K562 (cell line): ENCODE data around the gene AFDN. TPM values are rescaled to one million over a fixed set of nuclear protein-coding genes. Genes with fewer than 3 reads are reported as not detected.

Source experiments
- ATAC-seq: fragments of 200-7000 bp; cut with Tn5 transposase; 3 replicates; pipeline ENCODE4 v1.9.1; 2020; ENCODE audit warnings: moderate library complexity
- BruUV-seq: library from RNA; stranded (reverse); fragments of 400-500 nt; replicated peaks from 2 replicates; lab custom pipeline; 2021; lab: Mats Ljungman, UMichigan
- CTCF ChIA-PET: fragments of 300-600 bp; formaldehyde crosslinking; extraction: SDS; loops from one replicate; lab custom pipeline; 2021; ENCODE audit warnings: low intra/inter-chr PET ratio; lab: Yijun Ruan, JAX
- POLR2A ChIA-PET: fragments of 300-600, 350-650 bp; sonication (Branson Sonifier 250); formaldehyde crosslinking; extraction: SDS; loops from one replicate; lab custom pipeline; 2021; ENCODE audit warnings: antibody characterized with exemption, inconsistent platforms; lab: Yijun Ruan, JAX
- DNase-seq, 4 experiments: peaks; one replicate each; pipeline versions ENCODE4 v3.0.0 to v3.0.0-alpha.2; 2011 to 2018; ENCODE audit warnings: low spot score in 3 of 4, mixed read lengths in 3 of 4; ENCODE audit errors: extremely low read depth in 1 of 4
- FAIRE-seq: peaks from 2 replicates; lab custom pipeline; 2011; peaks lifted over from hg19 to GRCh38; lab: Jason Lieb, UNC
- H2AFZ ChIP-seq: 2 replicates; pipeline ENCODE4 v1.6.0; 2011; ENCODE audit warnings: low read depth, low read length, control low read depth, inconsistent platforms
- H3K27ac ChIP-seq: fragments of 200-600 bp; 3 replicates; pipeline ENCODE4 v1.8.0; 2011; ENCODE audit warnings: low read depth, mild to moderate bottlenecking, control low read depth, inconsistent platforms, low read length, moderate library complexity, mixed read lengths; ENCODE audit errors: extremely low read depth
- H3K27me3 ChIP-seq, 2 experiments: fragments of 300-600 bp in 1 of 2; 2 replicates in 1 of 2; 3 replicates in 1 of 2; pipeline versions ENCODE4 v1.6.0 to v1.8.0; 2011; ENCODE audit warnings: inconsistent platforms in 2 of 2, low read length in 2 of 2, mild to moderate bottlenecking in 1 of 2, mixed read lengths in 1 of 2, moderate library complexity in 1 of 2; ENCODE audit not compliant: control insufficient read depth in 2 of 2, insufficient read depth in 2 of 2
- H3K36me3 ChIP-seq: fragments of 300-600 bp; 3 replicates; pipeline ENCODE4 v1.8.0; 2011; ENCODE audit warnings: mild to moderate bottlenecking, low read length, inconsistent platforms; ENCODE audit not compliant: control insufficient read depth, insufficient read depth
- H3K4me1 ChIP-seq, 2 experiments: fragments of 200-600 bp in 1 of 2; replicated peaks in 1 of 2; 2 replicates in 1 of 2; 3 replicates in 1 of 2; pipeline versions ENCODE4 v1.5.1 to v1.8.0; 2011; ENCODE audit warnings: inconsistent platforms in 2 of 2, low read length in 2 of 2, mild to moderate bottlenecking in 1 of 2, mixed read lengths in 1 of 2, moderate library complexity in 1 of 2; ENCODE audit not compliant: control insufficient read depth in 2 of 2, insufficient read depth in 2 of 2
- H3K4me2 ChIP-seq: 2 replicates; pipeline ENCODE4 v1.6.1; 2011; ENCODE audit warnings: low read length, control low read depth, inconsistent platforms, mixed read lengths; ENCODE audit not compliant: insufficient read depth
- H3K4me3 ChIP-seq: fragments of 200-600 bp; sonication (generic), shearing (Covaris generic); 2 replicates; pipeline ENCODE4 v1.5.1; 2016; ENCODE audit warnings: control low read depth, inconsistent platforms
- H3K79me2 ChIP-seq: fragments of 200-600 bp; 3 replicates; pipeline ENCODE4 v1.8.0; 2011; ENCODE audit warnings: low read length, inconsistent platforms; ENCODE audit not compliant: control insufficient read depth, insufficient read depth
- H3K9ac ChIP-seq, 2 experiments: 2 replicates each; pipeline versions ENCODE4 v1.6.0 to v1.6.1; 2011; ENCODE audit warnings: low read depth in 2 of 2, low read length in 2 of 2, control low read depth in 1 of 2, inconsistent platforms in 1 of 2, mild to moderate bottlenecking in 1 of 2, mixed read lengths in 1 of 2; ENCODE audit not compliant: insufficient read depth in 1 of 2
- H3K9me1 ChIP-seq: one replicate; pipeline ENCODE4 v1.6.0; 2011; ENCODE audit warnings: inconsistent platforms, mild to moderate bottlenecking, low read length, moderate library complexity; ENCODE audit not compliant: control insufficient read depth, insufficient read depth
- H3K9me3 ChIP-seq: replicated peaks from 2 replicates; pipeline ENCODE4 v1.5.1; 2011; ENCODE audit warnings: low read depth, low read length, inconsistent platforms; ENCODE audit not compliant: control insufficient read depth, insufficient read depth
- H4K20me1 ChIP-seq: replicated peaks from 2 replicates; pipeline ENCODE4 v1.6.1; 2011; ENCODE audit warnings: low read length, inconsistent platforms, mixed read lengths; ENCODE audit not compliant: control insufficient read depth, insufficient read depth
- ARHGAP35 ChIP-seq: fragments of 450-650 bp; IDR thresholded peaks from 2 replicates; pipeline ENCODE4 v1.6.1; 2018; ENCODE audit not compliant: partially characterized antibody
- BCLAF1 ChIP-seq, 2 experiments: fragments of 450-650 bp in 1 of 2; IDR thresholded peaks; 2 replicates each; pipeline ENCODE4 v1.6.1; 2011 to 2017; ENCODE audit warnings: low read depth in 2 of 2, antibody characterized with exemption in 1 of 2, borderline replicate concordance in 1 of 2, low read length in 1 of 2, mild to moderate bottlenecking in 1 of 2, mixed read lengths in 1 of 2; ENCODE audit not compliant: control insufficient read depth in 1 of 2
- MBD2 ChIP-seq: sonication (generic); IDR thresholded peaks from 2 replicates; pipeline ENCODE4 v1.6.1; 2016; ENCODE audit warnings: low read depth, borderline replicate concordance
- NELFE ChIP-seq: IDR thresholded peaks from 2 replicates; pipeline ENCODE4 v1.6.1; 2011; ENCODE audit warnings: mild to moderate bottlenecking; ENCODE audit not compliant: insufficient read depth, insufficient read length
- RNF2 ChIP-seq: sonication (generic); IDR thresholded peaks from 2 replicates; pipeline ENCODE4 v1.6.1; 2016
- WGBS: fragments of 100-300 bp; shearing (Covaris generic); methylation state at CpG from one replicate; pipeline ENCODE4 v1.1.6; 2016; ENCODE audit warnings: low coverage, mixed read lengths; ENCODE audit not compliant: insufficient coverage; ENCODE audit errors: missing lambda C conversion rate; 5-methylcytosine and 5-hydroxymethylcytosine counted together
- in situ Hi-C: fragments of 300-500 bp; cut with MboI; formaldehyde crosslinking; loops from 4 replicates; pipeline ENCODE4 v1.15.0; 2018; ENCODE audit warnings: inconsistent platforms, mixed read lengths
- intact Hi-C: fragments of 100-400 bp; cut with micrococcal nuclease; formaldehyde crosslinking; loops from 2 replicates; pipeline ENCODE4 v1.14.2; 2022
- polyA plus RNA-seq, 8 experiments: library from polyadenylated mRNA; depleted of rRNA in 4 of 8; stranded (reverse) in 5 of 8; unstranded in 3 of 8; fragments of >200 nt; fragmentation: Nextera tagmentation in 2 of 8; fragmentation: Illumina TruSeq in 1 of 8; extraction: Ambion mirVana in 2 of 8; extraction: Trizol in 1 of 8; gene quantifications; 2 replicates each; pipeline versions ENCODE4 v1.2.1 to v1.2.3, GENCODE V29; 2011 to 2014; ENCODE audit warnings: inconsistent platforms in 1 of 8, missing spikeins in 1 of 8
- total RNA-seq, 7 experiments: library from RNA; depleted of rRNA in 6 of 7; stranded (reverse); fragments of >200 nt in 6 of 7; fragmentation: Illumina TruSeq in 2 of 7; extraction: Trizol in 2 of 7; gene quantifications; 2 replicates each; pipeline versions ENCODE4 v1.2.1 to v1.2.3, GENCODE V29; 2011 to 2021; ENCODE audit warnings: low replicate concordance in 1 of 7
- TF ChIP-seq, protein P1 (sequence below): fragments of 250-450 bp; sonication (Bioruptor Pico); IDR thresholded peaks from 2 replicates; pipeline ENCODE4 v1.5.0; 2020; ENCODE audit warnings: mild to moderate bottlenecking, borderline replicate concordance
- TF ChIP-seq, protein P2 (sequence below): fragments of 450-650 bp; formaldehyde crosslinking; IDR thresholded peaks from 2 replicates; pipeline ENCODE4 v1.4.0; 2022; ENCODE audit warnings: missing genetic modification characterization
- TF ChIP-seq, protein P3 (sequence below): fragments of 450-650 bp; formaldehyde crosslinking; IDR thresholded peaks from 2 replicates; pipeline ENCODE4 v1.4.0; 2020; ENCODE audit warnings: mild to moderate bottlenecking, moderate library complexity
- TF ChIP-seq, protein P4 (sequence below): IDR thresholded peaks from 2 replicates; pipeline ENCODE4 v1.6.1; 2016; ENCODE audit warnings: missing genetic modification characterization, missing compliant biosample characterization

Gene AFDN
- total and polyA plus RNA-seq, 9 of the 15 experiments (the other 6 are each of a cell fraction or from before 2014, with no cell fraction given): 7.2 to 129 (median 105) TPM

DNA sequence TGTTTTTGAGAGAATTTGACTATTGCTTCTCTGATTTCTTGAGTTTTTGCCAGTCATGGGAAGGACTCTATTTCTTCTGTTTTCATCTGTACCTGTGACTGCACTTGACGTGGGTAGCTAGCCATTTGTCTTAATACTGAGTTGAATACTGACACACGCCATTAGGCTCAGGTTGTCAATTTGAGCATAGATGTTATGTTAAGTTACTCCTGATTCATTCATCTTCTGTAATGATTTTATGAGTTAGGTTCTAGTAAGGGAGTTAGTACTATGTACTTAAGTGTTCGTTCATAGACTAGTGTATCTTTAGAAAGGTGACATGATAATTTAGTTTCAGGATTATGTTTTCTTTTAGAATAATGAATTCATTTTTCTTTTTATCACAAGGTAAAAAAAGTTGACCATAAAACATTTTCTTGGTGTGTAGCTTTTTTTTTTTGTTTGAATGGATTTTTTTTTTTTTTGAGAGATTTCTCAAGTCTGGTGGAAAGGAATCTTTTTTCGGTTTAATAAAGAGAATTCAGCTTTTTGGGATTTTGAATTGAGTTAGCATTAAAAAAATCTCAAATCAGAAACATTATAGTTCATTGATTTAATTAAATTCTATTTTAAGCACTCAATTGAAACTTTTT lies 1.7 kb downstream of the AFDN start:
- H3K4me1 ChIP-seq: peaks cover 24 to 45% of the 10 kb centered on the region in 2 experiments
- H3K9ac ChIP-seq: peak overlapping the region in 1 of 2 experiments; percentile 51; a peak in 2 of 4 replicates
- in situ Hi-C loops (no loop called here), intact Hi-C loops (loop anchor here (2.0 to 5.0 kb wide), 2 partner anchors 61 to 68 kb away; no protein-coding TSS in a partner anchor)
- no peak overlapping the region for H2AFZ ChIP-seq
- H3K9me3 ChIP-seq: no peaks in the 10 kb centered on the region
- FAIRE-seq (peak; percentile 59), ATAC-seq (peak; percentile 18), DNase-seq (peak in 1 of 4 experiments; percentile 57)
- peak overlapping the region; percentile 74 for H3K4me3 ChIP-seq
- POLR2A ChIA-PET: interaction anchor here (0.7 to 5.8 kb wide), 5 partner anchors 9 to 183 kb away, joined by 3 to 45 read pairs (median 6); no protein-coding TSS in a partner anchor
- 12% methylated on average over 4 of the region's 4 CpGs for WGBS
- peak overlapping the region; percentile 64 for H3K27ac ChIP-seq
- no TSS peak for BruUV-seq
- H3K9me1 ChIP-seq: no peaks in the 10 kb centered on the region
- peaks cover 18% of the 10 kb centered on the region for H4K20me1 ChIP-seq
- no peaks in the 10 kb centered on the region for H3K36me3 ChIP-seq
- H3K27me3 ChIP-seq: no peaks in the 10 kb centered on the region
- H3K79me2 ChIP-seq: peaks cover 61% of the 10 kb centered on the region
- H3K4me2 ChIP-seq: peak overlapping the region; percentile 85
- CTCF ChIA-PET: no interaction called here
- TF ChIP-seq, protein P1, sequence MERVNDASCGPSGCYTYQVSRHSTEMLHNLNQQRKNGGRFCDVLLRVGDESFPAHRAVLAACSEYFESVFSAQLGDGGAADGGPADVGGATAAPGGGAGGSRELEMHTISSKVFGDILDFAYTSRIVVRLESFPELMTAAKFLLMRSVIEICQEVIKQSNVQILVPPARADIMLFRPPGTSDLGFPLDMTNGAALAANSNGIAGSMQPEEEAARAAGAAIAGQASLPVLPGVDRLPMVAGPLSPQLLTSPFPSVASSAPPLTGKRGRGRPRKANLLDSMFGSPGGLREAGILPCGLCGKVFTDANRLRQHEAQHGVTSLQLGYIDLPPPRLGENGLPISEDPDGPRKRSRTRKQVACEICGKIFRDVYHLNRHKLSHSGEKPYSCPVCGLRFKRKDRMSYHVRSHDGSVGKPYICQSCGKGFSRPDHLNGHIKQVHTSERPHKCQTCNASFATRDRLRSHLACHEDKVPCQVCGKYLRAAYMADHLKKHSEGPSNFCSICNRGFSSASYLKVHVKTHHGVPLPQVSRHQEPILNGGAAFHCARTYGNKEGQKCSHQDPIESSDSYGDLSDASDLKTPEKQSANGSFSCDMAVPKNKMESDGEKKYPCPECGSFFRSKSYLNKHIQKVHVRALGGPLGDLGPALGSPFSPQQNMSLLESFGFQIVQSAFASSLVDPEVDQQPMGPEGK (CRISPR knock-in tag): no peak
- TF ChIP-seq NELFE (no peak), ARHGAP35 (no peak), RNF2 (no peak), BCLAF1 (IDR thresholded peaks at IDR 0.05; ENCODE audit: borderline replicate concordance in 1 of 2, control insufficient read depth in 1 of 2, low read depth in 2 of 2, low read length in 1 of 2) (no peak), MBD2 (no peak)
- TF ChIP-seq, protein P2, sequence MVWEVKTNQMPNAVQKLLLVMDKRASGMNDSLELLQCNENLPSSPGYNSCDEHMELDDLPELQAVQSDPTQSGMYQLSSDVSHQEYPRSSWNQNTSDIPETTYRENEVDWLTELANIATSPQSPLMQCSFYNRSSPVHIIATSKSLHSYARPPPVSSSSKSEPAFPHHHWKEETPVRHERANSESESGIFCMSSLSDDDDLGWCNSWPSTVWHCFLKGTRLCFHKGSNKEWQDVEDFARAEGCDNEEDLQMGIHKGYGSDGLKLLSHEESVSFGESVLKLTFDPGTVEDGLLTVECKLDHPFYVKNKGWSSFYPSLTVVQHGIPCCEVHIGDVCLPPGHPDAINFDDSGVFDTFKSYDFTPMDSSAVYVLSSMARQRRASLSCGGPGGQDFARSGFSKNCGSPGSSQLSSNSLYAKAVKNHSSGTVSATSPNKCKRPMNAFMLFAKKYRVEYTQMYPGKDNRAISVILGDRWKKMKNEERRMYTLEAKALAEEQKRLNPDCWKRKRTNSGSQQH (CRISPR knock-in tag): no peak
- TF ChIP-seq, protein P3, sequence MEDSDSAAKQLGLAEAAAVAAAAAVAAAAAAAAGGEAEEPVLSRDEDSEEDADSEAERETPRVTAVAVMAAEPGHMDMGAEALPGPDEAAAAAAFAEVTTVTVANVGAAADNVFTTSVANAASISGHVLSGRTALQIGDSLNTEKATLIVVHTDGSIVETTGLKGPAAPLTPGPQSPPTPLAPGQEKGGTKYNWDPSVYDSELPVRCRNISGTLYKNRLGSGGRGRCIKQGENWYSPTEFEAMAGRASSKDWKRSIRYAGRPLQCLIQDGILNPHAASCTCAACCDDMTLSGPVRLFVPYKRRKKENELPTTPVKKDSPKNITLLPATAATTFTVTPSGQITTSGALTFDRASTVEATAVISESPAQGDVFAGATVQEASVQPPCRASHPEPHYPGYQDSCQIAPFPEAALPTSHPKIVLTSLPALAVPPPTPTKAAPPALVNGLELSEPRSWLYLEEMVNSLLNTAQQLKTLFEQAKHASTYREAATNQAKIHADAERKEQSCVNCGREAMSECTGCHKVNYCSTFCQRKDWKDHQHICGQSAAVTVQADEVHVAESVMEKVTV (CRISPR knock-in tag): no peak
- TF ChIP-seq, protein P4, sequence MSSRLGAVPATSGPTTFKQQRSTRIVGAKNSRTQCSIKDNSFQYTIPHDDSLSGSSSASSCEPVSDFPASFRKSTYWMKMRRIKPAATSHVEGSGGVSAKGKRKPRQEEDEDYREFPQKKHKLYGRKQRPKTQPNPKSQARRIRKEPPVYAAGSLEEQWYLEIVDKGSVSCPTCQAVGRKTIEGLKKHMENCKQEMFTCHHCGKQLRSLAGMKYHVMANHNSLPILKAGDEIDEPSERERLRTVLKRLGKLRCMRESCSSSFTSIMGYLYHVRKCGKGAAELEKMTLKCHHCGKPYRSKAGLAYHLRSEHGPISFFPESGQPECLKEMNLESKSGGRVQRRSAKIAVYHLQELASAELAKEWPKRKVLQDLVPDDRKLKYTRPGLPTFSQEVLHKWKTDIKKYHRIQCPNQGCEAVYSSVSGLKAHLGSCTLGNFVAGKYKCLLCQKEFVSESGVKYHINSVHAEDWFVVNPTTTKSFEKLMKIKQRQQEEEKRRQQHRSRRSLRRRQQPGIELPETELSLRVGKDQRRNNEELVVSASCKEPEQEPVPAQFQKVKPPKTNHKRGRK (tag): no peak
